Stomach (tissue), 4 donors: Measurements from ENCODE around the gene KCNH1.

Experiments
- CTCF ChIP-seq, 7 experiments: fragments of 450-650 bp in 4 of 7; fragments of 200-600 bp in 3 of 7; sonication (generic) in 3 of 7; IDR thresholded peaks; one replicate each; pipeline ENCODE4 v1.5.1; 2016 to 2019; ENCODE audit warnings: antibody characterized with exemption in 7 of 7, control low read depth in 2 of 7, mild to moderate bottlenecking in 1 of 7
- EP300 ChIP-seq: sonication (generic); formaldehyde crosslinking; IDR thresholded peaks from one replicate; pipeline ENCODE4 v1.6.1; 2017; ENCODE audit warnings: antibody characterized with exemption
- POLR2A ChIP-seq, 4 donors: fragments of 450-650 bp; IDR thresholded peaks; one replicate each; pipeline ENCODE4 v1.6.1; 2016; ENCODE audit warnings: antibody characterized with exemption in 4 of 4, control low read depth in 2 of 4, mild to moderate bottlenecking in 1 of 4, moderate library complexity in 1 of 4

- TF ChIP-seq POLR2A (IDR thresholded peaks at IDR 0.05) (no peak), CTCF (IDR thresholded peaks at IDR 0.05) (no peak), EP300 (no peak)
Observed at GRCh38 chr1:210645582-210646257, 488.2 kb downstream of the KCNH1 start.
